Colonic mucosa (tissue), 4 donors: ENCODE results near the gene LRCH1. TPM values are rescaled to one million over a fixed set of nuclear protein-coding genes. Genes with fewer than 3 reads are reported as not detected.

Source experiments
- DNase-seq: peaks from one replicate; pipeline ENCODE4 v3.0.0-alpha.2; 2020
- H3K27ac ChIP-seq: fragments of 200-600 bp; one replicate; pipeline ENCODE4 v1.8.0; 2021
- H3K27me3 ChIP-seq: fragments of 200-600 bp; one replicate; pipeline ENCODE4 v1.8.0; 2021
- H3K36me3 ChIP-seq: fragments of 200-600 bp; one replicate; pipeline ENCODE4 v1.8.0; 2021
- H3K4me1 ChIP-seq: fragments of 200-600 bp; one replicate; pipeline ENCODE4 v1.8.0; 2021; ENCODE audit warnings: mild to moderate bottlenecking
- H3K4me3 ChIP-seq: fragments of 200-600 bp; one replicate; pipeline ENCODE4 v1.8.0; 2021
- H3K9ac ChIP-seq, 2 donors: one replicate each; pipeline ENCODE4 v1.7.0; 2013; ENCODE audit warnings: control low read depth in 2 of 2, low read depth in 2 of 2, low read length in 2 of 2
- H3K9me3 ChIP-seq: fragments of 200-600 bp; one replicate; pipeline ENCODE4 v1.8.0; 2021
- intact Hi-C: fragments of 100-400 bp; cut with DNase I; formaldehyde crosslinking; loops from one replicate; pipeline ENCODE4 v1.14.1; 2022
- total RNA-seq, 2 donors: library from RNA; stranded (reverse); fragmentation: NEBNext Ultra II Directional in 1 of 2; extraction: Animal tissue kit (Norgen Biotek cat#: 25700) in 1 of 2; gene quantifications; one replicate each; pipeline ENCODE4 v1.2.1, GENCODE V29; 2021
- TF ChIP-seq, protein P1 (sequence below): fragments of 200-600 bp; IDR thresholded peaks from one replicate; pipeline ENCODE4 v1.8.0; 2022; ENCODE audit warnings: antibody characterized with exemption, mild to moderate bottlenecking
- donor health status: healthy.
- donor health status: DM: no; HTN: no; CAD: no.
- donor health status: DM: no; HTN: no; CAD: no.

Gene LRCH1
- total RNA-seq, 2 donors from 2014 or later = 12.8 to 19.6 TPM

DNA sequence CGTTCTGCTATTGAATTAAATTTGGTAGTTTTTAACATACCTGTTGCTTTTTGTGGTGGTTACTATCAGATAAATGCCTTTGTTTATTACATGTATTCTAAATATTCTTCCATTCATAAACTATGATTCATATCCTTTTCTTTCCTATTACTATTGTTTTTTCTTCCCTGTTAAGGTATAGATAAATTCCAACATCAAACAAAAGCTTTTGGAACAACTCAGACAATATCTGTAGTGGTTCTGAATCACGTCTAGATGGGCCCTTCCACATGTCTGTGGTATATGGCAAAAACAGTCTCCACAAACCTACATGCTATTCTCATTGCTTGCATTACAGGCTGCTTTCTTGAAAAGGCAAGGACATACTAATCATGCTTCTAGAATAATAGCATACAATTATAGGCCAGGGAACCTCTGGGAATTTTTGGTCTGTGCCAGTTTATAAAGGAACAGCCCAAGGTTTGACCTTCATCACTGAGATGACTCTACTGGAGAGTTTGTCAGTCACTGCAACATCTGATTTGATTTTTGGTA, 6.4 kb downstream of the LRCH1 start:
- Histone ChIP-seq H3K27me3 (no peaks in the 10 kb centered on the region), H3K36me3 (no peaks in the 10 kb centered on the region), H3K9ac (no peak overlapping the region), H3K4me1 (no peaks in the 10 kb centered on the region), H3K4me3 (no peak overlapping the region), H3K27ac (no peak overlapping the region), H3K9me3 (no peaks in the 10 kb centered on the region)
- TF ChIP-seq, protein P1, sequence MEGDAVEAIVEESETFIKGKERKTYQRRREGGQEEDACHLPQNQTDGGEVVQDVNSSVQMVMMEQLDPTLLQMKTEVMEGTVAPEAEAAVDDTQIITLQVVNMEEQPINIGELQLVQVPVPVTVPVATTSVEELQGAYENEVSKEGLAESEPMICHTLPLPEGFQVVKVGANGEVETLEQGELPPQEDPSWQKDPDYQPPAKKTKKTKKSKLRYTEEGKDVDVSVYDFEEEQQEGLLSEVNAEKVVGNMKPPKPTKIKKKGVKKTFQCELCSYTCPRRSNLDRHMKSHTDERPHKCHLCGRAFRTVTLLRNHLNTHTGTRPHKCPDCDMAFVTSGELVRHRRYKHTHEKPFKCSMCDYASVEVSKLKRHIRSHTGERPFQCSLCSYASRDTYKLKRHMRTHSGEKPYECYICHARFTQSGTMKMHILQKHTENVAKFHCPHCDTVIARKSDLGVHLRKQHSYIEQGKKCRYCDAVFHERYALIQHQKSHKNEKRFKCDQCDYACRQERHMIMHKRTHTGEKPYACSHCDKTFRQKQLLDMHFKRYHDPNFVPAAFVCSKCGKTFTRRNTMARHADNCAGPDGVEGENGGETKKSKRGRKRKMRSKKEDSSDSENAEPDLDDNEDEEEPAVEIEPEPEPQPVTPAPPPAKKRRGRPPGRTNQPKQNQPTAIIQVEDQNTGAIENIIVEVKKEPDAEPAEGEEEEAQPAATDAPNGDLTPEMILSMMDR = no peak
- DNase-seq = no peak
- intact Hi-C loops = loop anchor here (10.0 kb wide), 1 partner anchor 125 kb away; no protein-coding TSS in a partner anchor

DNA sequence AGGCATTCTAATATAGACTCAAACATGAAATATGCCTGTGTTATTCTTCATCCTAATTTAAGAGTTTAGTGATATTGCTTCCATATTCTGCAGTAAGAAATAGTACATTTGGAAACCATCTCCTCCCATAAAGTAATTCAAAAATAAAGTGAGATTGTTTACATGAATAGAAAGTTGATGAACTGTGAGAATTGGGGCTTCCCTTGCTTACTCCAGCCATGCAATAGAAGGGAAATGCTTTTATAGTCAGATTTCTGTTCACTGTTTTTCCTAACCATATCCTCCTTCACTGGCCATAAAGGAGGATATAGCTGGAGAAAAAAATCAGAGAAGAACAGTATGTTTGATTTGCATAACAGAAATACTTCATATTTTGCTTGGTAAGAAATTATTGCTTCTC, 7.8 kb downstream of the LRCH1 start:
- Histone ChIP-seq H3K27me3 (no peaks in the 10 kb centered on the region), H3K4me3 (no peak overlapping the region), H3K36me3 (no peaks in the 10 kb centered on the region), H3K4me1 (no peaks in the 10 kb centered on the region), H3K9me3 (no peaks in the 10 kb centered on the region), H3K9ac (no peak overlapping the region), H3K27ac (no peak overlapping the region)
- DNase-seq = no peak
- TF ChIP-seq, protein P1 = no peak
- intact Hi-C loops = no loop called here

DNA sequence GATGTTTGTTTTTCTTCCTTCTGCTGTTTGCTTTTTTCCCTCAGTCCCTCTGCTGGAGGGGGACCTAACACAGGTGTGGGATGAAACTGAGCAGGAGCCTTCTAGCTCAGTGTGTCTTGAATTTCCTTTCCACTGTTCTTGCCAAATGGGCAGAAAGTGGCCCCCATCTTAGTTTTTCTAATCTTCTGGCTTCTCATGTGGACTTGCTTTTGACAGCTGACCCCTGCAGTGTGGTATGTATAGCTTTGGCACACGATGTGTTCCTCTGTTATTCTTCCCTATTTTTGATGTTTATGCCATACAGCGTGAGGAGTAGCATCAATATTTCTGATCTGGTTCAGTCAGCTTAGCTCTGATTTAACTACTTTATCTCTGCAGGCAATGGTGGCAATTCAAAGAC, 8.3 kb downstream of the LRCH1 start:
- Histone ChIP-seq H3K9ac (no peak overlapping the region), H3K4me1 (no peaks in the 10 kb centered on the region), H3K9me3 (no peaks in the 10 kb centered on the region), H3K27me3 (no peaks in the 10 kb centered on the region), H3K27ac (no peak overlapping the region), H3K36me3 (no peaks in the 10 kb centered on the region), H3K4me3 (no peak overlapping the region)
- TF ChIP-seq, protein P1 = no peak
- intact Hi-C loops = no loop called here
- no peak for DNase-seq

DNA sequence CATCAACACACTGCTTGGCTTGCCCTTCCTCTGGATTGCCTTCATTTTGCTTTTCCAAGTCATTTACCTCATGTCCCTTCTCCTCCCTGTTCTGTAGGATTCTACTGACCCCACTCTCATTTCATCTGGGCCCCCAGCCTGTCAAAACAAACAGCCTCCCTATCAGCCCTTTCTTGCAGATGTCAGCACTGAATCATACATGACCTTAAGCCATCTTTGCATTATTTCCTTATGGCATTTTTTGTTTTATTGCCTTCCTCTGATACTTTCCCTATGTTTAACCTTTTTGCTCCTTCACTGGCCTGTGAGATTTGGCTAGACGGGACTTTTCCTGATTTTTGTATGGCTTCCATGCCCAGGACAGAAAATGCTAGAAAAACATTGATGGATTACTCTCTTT, 8.7 kb downstream of the LRCH1 start:
- TF ChIP-seq, protein P1 = no peak
- H3K36me3 ChIP-seq = no peaks in the 10 kb centered on the region
- H3K4me3 ChIP-seq = no peak overlapping the region
- H3K27ac ChIP-seq = no peak overlapping the region
- DNase-seq = no peak
- H3K4me1 ChIP-seq = no peaks in the 10 kb centered on the region
- no peaks in the 10 kb centered on the region for H3K27me3 ChIP-seq
- H3K9me3 ChIP-seq = no peaks in the 10 kb centered on the region
- no peak overlapping the region for H3K9ac ChIP-seq
- intact Hi-C loops = no loop called here

DNA sequence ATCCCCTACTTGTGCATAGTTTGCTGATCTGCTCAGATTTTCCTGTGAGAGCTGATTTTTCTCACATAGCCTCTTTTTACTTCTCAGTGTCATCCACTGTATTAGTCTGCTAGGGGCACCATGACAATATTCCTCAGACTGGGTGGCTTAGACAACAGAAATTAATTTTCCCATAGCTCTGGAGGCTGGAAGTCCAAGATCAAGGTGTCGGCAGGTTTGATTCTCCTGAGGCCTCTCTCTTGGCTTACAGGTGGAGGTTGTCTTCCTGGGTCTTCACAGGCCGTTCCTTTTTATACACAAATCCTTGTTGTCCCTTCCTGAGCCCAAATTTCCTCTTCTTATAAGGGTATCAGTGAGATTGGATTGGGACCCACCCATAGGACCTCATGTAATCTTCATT, 9.2 kb downstream of the LRCH1 start:
- DNase-seq = no peak
- Histone ChIP-seq H3K4me3 (no peak overlapping the region), H3K9ac (no peak overlapping the region), H3K27ac (no peak overlapping the region), H3K36me3 (no peaks in the 10 kb centered on the region), H3K9me3 (no peaks in the 10 kb centered on the region), H3K4me1 (no peaks in the 10 kb centered on the region), H3K27me3 (no peaks in the 10 kb centered on the region)
- intact Hi-C loops = no loop called here
- TF ChIP-seq, protein P1 = no peak
